GM21576 (cell line): Measurements from ENCODE around the gene USO1.
"Not testable (repeated sequence)": the region's sequence is repeated elsewhere in the genome, so short reads cannot be mapped to it uniquely, and the experiment has no call there.

Experiments used
- ATAC-seq: cut with Tn5 transposase; IDR thresholded peaks from one replicate; pipeline ENCODE4 v1.9.1; 2021; ENCODE audit warnings: mild to moderate bottlenecking, moderate library complexity; ENCODE audit not compliant: unreplicated experiment

Gene USO1, protein sequence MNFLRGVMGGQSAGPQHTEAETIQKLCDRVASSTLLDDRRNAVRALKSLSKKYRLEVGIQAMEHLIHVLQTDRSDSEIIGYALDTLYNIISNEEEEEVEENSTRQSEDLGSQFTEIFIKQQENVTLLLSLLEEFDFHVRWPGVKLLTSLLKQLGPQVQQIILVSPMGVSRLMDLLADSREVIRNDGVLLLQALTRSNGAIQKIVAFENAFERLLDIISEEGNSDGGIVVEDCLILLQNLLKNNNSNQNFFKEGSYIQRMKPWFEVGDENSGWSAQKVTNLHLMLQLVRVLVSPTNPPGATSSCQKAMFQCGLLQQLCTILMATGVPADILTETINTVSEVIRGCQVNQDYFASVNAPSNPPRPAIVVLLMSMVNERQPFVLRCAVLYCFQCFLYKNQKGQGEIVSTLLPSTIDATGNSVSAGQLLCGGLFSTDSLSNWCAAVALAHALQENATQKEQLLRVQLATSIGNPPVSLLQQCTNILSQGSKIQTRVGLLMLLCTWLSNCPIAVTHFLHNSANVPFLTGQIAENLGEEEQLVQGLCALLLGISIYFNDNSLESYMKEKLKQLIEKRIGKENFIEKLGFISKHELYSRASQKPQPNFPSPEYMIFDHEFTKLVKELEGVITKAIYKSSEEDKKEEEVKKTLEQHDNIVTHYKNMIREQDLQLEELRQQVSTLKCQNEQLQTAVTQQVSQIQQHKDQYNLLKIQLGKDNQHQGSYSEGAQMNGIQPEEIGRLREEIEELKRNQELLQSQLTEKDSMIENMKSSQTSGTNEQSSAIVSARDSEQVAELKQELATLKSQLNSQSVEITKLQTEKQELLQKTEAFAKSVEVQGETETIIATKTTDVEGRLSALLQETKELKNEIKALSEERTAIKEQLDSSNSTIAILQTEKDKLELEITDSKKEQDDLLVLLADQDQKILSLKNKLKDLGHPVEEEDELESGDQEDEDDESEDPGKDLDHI

DNA sequence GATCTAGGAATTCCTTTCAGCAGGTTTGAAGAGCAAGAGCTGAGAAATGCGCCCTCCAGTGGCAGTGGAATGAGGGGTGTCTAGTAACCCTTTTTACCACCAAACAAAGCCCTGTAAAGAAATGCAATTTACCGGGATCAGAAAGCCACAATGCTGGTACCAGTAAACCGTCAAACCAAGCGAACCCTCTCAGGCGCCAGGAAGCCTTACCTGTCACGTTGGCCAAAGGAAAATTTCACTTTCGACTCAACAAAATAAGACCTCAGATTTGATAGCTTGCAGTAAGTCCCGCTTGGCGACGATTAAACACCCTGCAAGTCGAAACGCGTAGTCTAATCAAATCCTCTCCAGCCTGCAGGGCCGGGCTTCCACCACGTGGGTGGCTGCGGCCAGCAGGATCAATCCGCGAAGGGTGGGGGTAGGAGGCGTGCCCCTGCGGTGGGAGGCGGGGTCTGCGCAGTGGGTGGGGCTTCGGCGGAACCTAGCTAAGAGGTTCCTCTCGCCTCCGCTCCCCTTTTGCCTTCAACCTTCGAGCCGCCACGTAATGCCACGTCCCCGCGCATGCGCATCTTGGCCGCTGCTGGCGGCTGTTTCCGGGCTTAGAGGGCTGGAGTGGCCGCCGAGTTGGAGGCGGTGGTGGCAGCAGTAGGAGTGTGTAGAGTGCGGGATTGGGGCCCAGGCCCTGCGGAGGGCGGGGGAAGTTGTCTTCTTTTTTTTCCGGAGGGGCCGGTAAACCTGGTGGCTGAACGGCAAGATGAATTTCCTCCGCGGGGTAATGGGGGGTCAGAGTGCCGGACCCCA is at the start of gene USO1:
TSS of gene USO1 (plus strand) at position 512 of the 801 bp plus-strand sequence. CDS start at position 755, 243 bp downstream.
- ATAC-seq = peak; percentile 87

DNA sequence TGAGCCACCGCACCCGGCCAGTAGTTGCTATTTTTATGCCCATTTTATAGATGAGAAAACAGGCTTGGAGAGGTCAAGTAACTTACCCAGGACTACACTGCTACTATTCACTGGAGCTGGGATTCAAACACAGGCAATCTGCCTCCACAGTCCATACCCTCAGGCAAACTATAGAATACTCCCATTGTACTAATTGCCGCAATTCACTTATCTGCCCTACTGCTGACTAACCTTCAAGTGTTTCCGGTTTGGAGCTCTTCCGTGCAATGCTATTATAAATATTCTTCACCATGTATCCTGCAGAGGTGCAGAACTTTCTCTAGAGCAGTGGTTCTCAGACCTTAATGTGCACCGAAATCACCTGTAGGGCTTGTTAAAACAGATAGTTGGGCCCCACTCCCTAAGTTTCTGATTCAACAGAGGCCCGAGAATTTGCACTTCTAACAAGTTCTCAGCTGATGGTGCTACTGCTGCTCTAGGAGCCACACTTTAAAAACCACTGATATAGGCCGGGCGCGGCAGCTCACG is 49.3 kb upstream of the USO1 start:
- no peak for ATAC-seq

DNA sequence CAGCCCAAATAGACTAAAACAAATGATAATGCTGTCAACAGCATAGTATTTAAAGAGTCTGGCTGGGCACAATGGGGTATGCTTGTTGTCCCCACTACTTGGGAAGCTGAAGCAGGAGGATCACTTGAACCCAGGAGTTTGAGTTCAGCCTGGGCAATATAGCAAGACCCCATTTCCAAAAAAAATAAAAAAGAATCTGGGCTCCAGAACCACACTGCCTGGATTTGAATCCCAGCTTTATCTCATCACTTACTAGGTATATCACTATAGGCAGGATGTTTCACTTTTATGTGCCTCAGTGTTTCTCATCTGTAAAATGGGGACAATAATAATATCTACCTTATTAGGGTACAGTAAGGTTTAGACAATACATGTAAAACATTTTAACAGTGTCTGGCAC is 45.9 kb upstream of the USO1 start:
- ATAC-seq = no peak

DNA sequence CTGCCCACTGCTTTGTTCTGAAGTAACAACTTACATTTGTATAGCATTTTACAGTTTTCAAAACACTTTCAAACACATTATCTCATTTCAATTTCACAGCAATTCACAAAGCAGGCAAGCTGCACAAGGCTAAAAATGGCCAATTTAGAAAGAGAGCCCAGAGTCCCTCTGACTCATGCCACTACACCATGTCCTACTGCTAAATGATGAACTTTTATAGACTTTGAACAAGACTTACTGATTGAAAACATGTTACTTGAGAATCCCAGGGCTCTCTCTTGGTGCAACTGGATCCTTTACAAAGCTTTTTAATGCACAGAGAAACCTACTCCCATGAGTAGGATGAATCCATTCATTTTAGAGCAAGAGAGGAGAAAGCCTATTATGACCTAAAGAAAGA is 45.4 kb upstream of the USO1 start:
- ATAC-seq = no peak

DNA sequence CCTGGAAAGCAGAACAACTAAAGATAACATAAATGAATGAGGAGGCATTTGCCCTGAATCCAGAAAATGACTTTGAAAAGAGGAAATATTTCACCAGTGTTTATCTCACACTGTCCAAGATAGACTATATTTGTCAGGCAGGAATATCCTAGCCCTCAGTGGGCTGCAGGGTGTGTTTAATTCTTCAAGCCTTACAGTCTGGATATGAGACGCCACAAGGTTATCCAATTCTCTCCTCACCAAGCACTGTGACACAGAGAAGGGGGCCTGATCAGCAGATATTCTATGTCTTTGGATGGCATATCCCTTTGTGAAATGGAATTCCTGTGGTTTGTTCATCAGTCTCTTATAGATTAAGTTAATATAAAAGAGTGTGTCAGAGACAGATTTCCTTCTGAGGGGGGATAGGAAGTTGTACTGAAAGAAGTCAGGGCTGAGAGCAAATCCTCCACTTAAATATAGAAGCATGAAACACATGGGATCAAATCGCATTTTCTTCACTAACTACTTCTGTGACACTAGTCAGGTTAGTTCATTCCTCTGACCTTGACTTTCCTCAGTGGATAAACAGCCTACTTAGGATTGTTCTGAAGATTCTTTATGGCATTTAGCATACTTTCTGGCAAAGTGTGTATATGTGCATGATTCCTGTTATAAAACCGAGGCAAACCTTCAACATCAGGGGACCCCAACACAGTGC is 44.4 kb upstream of the USO1 start:
- no peak for ATAC-seq

DNA sequence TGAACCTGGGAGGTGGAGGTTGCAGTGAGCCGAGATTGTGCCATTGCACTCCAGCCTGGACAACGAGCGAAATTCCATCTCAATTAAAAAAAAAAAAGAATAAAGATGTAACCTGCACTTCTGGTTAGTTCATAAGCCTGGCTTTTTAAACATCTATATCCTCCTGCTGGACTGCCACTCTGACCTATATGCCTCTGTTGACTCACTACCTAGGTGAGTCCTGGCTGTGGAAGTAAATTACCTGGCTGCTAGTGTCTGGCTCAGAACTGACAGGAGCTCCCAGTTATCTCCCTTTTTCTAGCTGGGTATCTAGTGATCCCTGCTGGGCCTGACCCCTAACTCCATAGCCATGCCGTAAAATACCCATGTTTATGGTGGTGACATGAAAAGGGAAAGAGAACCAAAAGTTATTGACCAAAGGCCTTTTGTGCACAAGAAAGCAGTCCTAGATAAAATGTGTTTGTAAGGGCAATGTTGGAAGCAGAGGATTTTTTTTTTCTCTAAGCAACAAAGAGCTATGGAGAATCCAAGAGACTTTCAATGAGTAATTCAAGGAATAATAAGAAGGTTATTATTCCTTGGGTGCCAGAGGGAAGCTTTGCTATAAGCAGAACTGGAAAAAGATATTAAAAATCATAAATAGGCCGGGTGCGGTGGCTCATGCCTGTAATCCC is 40.8 kb upstream of the USO1 start:
- ATAC-seq = no peak

DNA sequence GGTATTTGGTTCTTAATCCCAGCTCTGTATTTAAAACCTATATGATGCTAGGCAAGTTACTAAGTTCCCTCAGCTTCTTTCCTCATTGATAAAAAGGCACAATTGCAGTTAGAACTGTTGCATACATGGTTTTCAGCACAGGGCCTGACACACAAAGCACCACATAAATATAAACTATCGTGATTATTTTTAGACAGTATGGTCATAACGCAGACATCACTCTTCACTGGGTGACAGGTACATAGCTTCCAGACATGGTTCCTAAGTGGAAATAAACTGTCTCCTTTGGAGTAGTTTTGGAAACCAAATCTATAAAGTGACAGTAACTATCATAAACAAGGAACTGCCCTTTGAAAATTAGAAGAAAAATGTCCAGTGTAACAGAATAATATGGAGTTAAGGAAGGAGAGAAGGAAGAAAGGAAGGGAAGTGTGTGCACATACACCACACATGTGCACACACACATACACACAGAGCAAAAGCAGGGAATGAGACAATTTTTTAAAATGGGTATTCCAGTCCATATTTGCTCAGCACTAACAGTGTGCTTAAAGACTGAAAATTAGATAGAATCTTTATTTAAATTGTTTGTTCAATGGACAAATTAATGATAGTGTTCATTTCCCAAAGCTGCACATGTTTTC is 38.7 kb upstream of the USO1 start:
- ATAC-seq = no peak

DNA sequence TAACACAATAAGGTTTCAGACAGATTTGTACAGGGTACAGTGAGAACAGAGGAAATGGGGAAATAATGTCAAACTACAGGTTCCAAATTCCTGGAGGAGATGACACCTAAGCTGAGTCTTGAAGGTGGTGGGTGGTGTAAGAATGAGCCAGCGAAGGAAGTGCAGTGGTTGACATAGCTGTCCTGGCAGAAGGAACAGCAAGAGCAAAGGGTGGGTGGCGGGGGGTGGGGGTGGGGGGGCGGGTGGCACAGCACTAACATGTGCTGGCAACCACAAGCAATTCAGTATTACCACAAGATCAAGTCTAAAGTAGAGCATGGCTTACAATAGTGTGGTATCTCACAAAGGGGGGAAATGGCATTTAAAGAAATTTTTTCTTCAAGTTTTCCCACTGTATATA is 38.0 kb upstream of the USO1 start:
- ATAC-seq = no peak

DNA sequence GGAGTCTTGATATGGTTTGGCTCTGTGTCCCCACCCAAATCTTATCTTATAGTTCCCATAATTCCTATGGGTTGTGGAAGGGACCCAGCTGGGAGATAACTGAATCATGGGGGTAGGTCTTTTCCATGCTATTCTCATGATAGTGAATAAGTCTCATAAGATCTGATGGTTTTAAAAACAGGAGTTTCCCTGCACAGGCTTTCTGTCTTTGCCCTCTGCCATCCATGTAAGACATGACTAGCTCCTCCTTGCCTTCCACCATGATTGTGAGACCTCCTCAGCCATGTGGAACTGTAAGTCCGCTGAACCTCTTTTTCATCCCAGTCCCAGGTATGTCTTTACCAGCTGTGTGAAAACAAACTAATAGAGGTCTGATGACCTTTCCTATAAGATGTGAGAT is 37.3 kb upstream of the USO1 start:
- ATAC-seq = not testable (repeated sequence)

DNA sequence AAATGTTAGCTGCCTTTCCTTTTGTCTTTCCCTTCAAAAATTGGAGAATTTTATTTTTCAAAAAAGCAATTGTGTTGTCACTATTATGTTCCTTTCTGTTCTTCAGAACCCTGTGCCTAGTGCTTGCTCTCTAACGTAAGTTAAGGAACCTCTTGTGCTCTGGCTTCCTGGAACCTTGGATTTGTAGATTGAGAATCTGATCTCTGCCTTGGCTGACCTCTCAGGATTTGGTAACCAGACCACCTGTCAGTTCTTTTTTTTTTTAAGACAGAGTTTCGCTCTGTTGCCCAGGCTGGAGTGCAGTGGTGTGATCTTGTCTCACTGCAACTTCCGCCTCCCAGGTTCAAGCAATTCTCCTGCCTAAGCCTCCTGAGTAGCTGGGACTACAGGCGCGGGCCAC is 32.3 kb upstream of the USO1 start:
- ATAC-seq = not testable (repeated sequence)

DNA sequence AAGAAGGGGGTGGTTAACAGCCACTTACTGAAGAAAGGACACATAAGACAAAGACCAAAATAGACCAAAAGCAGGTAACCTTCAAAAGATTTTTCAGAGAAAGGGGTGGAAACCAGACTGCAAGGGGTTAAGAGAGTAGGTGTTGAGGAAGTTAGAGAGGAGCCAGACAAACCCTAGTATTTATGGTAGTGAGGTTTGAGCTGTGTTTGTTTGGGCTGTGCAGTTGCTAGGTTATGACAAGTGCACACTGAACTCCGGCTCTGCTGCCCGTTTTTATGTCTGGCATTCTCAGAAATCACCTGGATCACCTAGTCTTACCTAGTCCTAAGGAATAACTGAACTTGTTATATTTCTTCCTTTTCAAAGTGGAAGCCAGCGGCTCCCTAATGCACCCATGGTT is 28.3 kb upstream of the USO1 start:
- no peak for ATAC-seq

DNA sequence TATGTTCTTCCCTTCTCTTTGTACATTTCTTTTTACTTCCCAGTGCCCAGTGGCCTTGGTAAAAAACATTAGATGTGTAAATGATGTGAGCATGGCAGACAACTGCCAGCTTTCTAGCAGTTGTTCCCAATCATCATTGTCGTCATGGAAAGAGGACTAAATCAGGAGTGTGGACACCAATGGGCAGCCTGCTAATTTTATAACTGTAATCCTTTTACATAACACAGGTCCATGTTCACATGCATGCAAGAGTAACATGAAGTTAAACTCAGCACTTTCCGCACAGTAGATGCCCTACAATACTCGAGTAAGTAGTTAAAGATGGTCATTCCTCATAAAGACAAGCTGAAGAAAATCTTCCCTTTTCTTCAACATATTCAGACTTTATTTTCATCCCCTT is 27.8 kb upstream of the USO1 start:
- no peak for ATAC-seq

DNA sequence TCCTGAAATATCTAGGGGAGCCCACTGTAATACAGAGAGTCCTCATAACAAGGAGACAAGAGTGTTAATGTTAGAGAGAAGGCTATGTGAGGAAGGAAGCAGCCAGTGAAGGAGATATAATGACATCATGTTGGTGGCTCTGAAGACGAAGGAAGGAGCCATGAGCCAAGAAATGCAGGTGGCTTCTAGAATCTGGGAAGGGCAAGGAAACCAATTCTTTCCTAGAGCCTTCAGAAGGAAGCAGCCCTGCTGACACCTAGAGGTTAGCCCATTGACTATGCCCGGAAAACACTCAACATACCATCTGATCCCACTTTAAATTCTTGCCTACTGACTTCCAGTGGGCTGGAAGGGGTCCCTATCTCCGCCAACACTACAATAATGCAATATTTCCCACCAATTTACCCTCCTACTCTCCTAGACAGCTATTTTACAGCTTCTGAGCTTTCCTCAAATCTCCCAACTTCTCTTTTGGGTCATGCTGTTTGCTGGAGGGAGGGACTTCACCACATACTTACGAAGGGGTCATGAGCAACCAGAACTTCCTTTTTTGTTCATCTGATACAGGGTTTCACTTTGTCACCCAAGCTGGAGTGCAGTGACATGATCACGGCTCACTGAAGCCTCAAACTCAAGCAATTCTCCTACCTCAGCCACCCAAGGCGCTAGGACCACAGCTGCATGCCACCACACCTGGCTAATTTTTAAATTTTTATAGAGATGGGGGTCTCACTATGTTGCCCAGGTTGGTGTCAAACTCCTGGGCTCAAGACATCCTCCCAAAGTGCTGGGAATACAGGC is 26.0 kb upstream of the USO1 start:
- peak; percentile 91 for ATAC-seq

DNA sequence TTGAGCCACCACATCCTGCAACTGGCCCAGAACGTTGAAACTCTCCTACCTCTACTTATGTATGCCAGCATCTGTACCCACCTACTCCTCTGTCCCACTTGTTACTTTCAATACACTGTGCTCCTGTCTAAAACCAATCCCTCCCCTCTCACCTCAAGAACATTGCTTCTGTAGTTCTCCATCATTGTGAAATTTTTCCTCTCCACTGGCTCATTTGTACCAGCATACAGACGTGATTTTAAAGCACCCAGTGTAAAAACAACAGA is 25.5 kb upstream of the USO1 start:
- ATAC-seq = peak; percentile 43

DNA sequence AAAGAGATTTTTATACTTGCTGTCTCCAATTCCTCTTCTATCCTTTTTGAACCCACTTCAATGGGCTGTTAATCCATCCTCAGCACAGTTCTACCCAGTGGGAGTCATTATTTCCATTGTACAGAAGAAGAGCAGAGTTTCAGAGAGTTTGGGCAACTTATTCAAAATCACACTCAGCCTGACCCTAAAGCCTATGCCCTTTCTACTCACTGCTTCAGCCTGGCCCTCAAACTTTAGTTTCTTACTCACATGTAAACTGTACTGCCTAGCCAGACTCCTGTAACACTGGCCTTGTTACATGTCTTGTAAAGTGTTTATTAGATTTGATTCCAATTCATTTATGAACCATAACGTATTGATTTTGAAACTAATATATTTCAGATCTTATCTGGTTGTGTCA is 25.1 kb upstream of the USO1 start:
- no peak for ATAC-seq

DNA sequence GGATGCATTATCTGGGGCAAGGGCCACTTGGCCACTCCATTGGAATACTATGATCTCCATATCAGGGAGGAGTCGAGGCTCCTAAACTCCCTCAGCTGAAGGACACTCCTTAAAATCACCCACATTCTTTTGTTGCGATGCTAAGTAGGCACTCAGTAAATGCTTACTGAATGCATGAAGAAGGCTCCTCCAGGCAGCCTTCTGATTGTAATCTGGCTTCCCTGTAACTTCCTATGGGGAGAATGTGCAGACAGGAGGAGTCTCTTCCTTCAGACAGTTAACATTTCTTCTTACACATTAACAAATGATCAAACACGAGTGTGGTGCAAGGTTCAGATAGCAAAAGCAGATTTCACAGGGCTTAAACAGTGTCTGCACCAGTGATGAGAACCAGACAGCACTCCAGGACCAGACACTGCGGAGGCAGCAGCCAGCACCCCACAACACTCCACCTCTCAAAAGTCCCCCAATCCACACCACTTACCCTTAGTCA is 21.4 kb upstream of the USO1 start:
- no peak for ATAC-seq

DNA sequence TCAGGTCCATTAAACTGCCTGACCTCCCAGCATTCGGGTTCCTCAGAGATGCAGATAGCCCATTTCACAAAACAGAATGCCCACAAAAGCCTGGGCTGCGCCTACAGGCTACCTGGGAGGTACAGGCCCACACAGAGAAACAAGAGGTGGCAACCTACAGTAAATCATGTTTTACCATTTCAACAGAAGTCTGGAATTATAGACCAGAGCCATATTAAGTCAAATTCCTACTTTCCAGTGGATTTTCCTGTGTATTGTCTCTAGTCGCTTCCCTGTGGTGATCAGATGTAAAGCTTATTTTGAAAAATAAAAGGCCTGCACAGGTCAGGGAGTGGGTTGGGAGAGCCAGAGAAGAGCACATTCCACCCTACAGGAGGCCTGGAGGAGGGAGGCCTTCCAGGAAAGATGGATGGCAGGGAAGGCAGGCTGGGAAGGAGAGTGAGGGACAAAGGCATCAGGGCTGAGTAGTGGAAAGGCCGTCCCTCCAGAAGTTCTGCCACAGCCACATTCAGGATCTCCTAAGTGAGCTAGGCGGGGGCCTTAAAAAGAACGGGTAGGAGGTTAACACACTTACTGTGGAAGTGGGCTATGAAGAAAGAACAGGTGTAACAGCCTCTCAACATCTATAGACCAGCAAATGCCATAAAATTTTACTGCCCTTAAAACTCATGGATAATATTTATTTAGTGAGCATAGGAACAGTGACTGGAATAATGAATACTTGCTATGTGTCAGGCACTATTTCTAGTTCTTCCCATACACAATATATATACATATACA is 19.0 kb upstream of the USO1 start:
- no peak for ATAC-seq

DNA sequence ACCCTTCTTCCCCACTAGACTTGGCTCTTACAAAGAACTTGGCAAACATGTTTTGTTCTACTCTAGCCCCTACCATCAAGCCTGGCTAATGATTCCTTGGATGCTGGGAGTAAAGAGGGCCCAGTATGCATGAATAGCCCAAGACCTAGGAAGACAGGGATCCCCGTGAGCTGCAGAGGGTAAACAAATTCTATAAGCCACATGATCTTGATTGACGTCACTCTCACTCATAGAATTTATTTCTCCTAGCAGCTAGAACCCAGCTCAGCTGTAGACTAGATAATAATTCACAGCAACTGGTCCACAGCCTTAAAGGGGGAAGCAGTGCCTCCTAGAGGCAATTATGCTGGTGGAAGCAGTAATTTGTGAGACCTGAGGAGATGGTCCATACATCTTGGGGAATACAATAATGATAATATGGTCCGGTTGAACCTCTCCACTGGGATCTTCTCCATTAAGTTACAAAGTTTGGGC is 16.1 kb upstream of the USO1 start:
- no peak for ATAC-seq
